ENCODE data around the gene SSH2. TPM values are rescaled to one million over a fixed set of nuclear protein-coding genes. Genes with fewer than 3 reads are reported as not detected.

The SSH2 gene
- total and polyA plus RNA-seq, 9 donors: 4.2 to 13.0 (median 11.8) TPM

- Histone ChIP-seq H3K4me3 (no peak overlapping the region), H3K4me1 (ENCODE audit: insufficient read depth) (no peaks in the 10 kb centered on the region), H3K36me3 (no peaks in the 10 kb centered on the region), H3K27ac (no peak overlapping the region), H3K27me3 (no peaks in the 10 kb centered on the region), H3K9me3 (no peaks in the 10 kb centered on the region)
- WGBS, 3 donors: 81 to 87% (median 83%) methylated on average over 1 of the region's 1 CpG
- TF ChIP-seq EP300 (IDR thresholded peaks at IDR 0.05): no peak
- DNase-seq: no peak
- intact Hi-C loops (cut with DNase I): no loop called here
These were observed 231.2 kb downstream of the SSH2 start for GRCh38 chr17:29698837-29699236.

- no peaks in the 10 kb centered on the region for H3K36me3 ChIP-seq
- no peaks in the 10 kb centered on the region for H3K9me3 ChIP-seq
- H3K27ac ChIP-seq: no peak overlapping the region
- 91 to 94% (median 91%) methylated on average over 6 of the region's 6 CpGs for WGBS, 3 donors
- H3K4me3 ChIP-seq: no peak overlapping the region
- DNase-seq: no peak
- no peaks in the 10 kb centered on the region for H3K27me3 ChIP-seq
- intact Hi-C loops (cut with DNase I): no loop called here
- TF ChIP-seq CTCF (IDR thresholded peaks at IDR 0.05) (no peak), EP300 (IDR thresholded peaks at IDR 0.05) (no peak), POLR2A (IDR thresholded peaks at IDR 0.05) (no peak)
- H3K4me1 ChIP-seq (ENCODE audit: insufficient read depth): no peaks in the 10 kb centered on the region
These were observed 231.8 kb downstream of the SSH2 start for GRCh38 chr17:29698019-29698777.

DNA sequence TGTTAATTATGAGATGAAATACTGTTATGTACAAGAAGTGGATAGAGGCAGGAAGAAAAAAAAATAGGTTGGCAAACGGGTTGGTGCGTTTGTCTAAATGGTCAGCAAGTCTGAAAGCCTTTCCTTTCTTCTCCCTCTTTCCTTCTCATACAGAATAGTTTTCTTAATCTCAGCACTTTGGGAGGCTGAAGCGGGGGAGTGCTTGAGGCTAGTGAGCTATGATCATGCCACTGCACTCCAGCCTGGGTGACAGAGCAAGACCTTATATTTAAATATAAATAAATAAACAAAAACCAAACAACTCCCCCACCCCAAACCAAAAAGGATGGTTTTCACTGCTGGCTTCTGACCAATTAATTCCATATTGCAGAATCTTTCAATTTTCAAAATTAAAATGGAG is 232.7 kb downstream of the SSH2 start:
- H3K4me1 ChIP-seq (ENCODE audit: insufficient read depth): no peaks in the 10 kb centered on the region
- no peaks in the 10 kb centered on the region for H3K27me3 ChIP-seq
- intact Hi-C loops (cut with DNase I): no loop called here
- DNase-seq: no peak
- WGBS, 3 donors: 79 to 84% (median 83%) methylated on average over 3 of the region's 3 CpGs
- no peaks in the 10 kb centered on the region for H3K9me3 ChIP-seq
- no peak overlapping the region for H3K27ac ChIP-seq
- TF ChIP-seq EP300 (IDR thresholded peaks at IDR 0.05): no peak
- TF ChIP-seq POLR2A (IDR thresholded peaks at IDR 0.05): no peak
- TF ChIP-seq CTCF (IDR thresholded peaks at IDR 0.05): no peak
- no peaks in the 10 kb centered on the region for H3K36me3 ChIP-seq
- H3K4me3 ChIP-seq: no peak overlapping the region

- H3K4me1 ChIP-seq (ENCODE audit: insufficient read depth): no peaks in the 10 kb centered on the region
- 81 to 89% (median 82%) methylated on average over 5 of the region's 5 CpGs for WGBS, 3 donors
- intact Hi-C loops (cut with DNase I): no loop called here
- DNase-seq: no peak
- no peak for TF ChIP-seq CTCF (IDR thresholded peaks at IDR 0.05)
- no peak for TF ChIP-seq EP300 (IDR thresholded peaks at IDR 0.05)
- no peak for TF ChIP-seq POLR2A (IDR thresholded peaks at IDR 0.05)
- no peaks in the 10 kb centered on the region for H3K36me3 ChIP-seq
- H3K27ac ChIP-seq: no peak overlapping the region
- no peak overlapping the region for H3K4me3 ChIP-seq
- no peaks in the 10 kb centered on the region for H3K27me3 ChIP-seq
- H3K9me3 ChIP-seq: no peaks in the 10 kb centered on the region
These were observed 235.0 kb downstream of the SSH2 start for GRCh38 chr17:29694918-29695563.

GRCh38 chr17:29693751-29694150 is 236.3 kb downstream of the SSH2 start:
- TF ChIP-seq POLR2A (IDR thresholded peaks at IDR 0.05): no peak
- no peak for TF ChIP-seq CTCF (IDR thresholded peaks at IDR 0.05)
- TF ChIP-seq EP300 (IDR thresholded peaks at IDR 0.05): no peak
- WGBS, 3 donors: 83 to 85% (median 84%) methylated on average over 3 of the region's 3 CpGs
- no peaks in the 10 kb centered on the region for H3K36me3 ChIP-seq
- DNase-seq: no peak
- H3K27me3 ChIP-seq: no peaks in the 10 kb centered on the region
- H3K4me3 ChIP-seq: no peak overlapping the region
- no peak overlapping the region for H3K27ac ChIP-seq
- intact Hi-C loops (cut with DNase I): no loop called here
- no peaks in the 10 kb centered on the region for H3K4me1 ChIP-seq (ENCODE audit: insufficient read depth)
- no peaks in the 10 kb centered on the region for H3K9me3 ChIP-seq

All from ovary (tissue), 9 donors.